PFSK-1 (cell line): ENCODE data around the gene FSTL4.

Experiments
- POLR2AphosphoS5 ChIP-seq: IDR thresholded peaks from 2 replicates; pipeline ENCODE4 v1.6.1; 2012; ENCODE audit warnings: low read depth, mild to moderate bottlenecking, control low read depth, low read length, moderate library complexity
- REST ChIP-seq, 2 experiments: IDR thresholded peaks; 2 replicates each; pipeline versions ENCODE4 v1.6.1 to v1.8.0; 2011 to 2012; ENCODE audit warnings: low read depth in 2 of 2, low read length in 2 of 2, control low read depth in 1 of 2, inconsistent platforms in 1 of 2, mild to moderate bottlenecking in 1 of 2, moderate library complexity in 1 of 2; ENCODE audit not compliant: insufficient read depth in 1 of 2

- no peak for TF ChIP-seq POLR2AphosphoS5
- no peak for TF ChIP-seq REST (IDR thresholded peaks at IDR 0.05; ENCODE audit: insufficient read depth in 1 of 2, low read depth in 2 of 2, low read length in 2 of 2)
Measured at GRCh38 chr5:133252133-133252480, 360.2 kb downstream of the FSTL4 start.
